Ishikawa (cell line): ENCODE measurements around the gene SDK1.

Experiments used
- CREB1 ChIP-seq: IDR thresholded peaks from 2 replicates; pipeline ENCODE4 v1.6.1; 2012; ENCODE audit warnings: low read depth
- EP300 ChIP-seq: IDR thresholded peaks from 2 replicates; pipeline ENCODE4 v1.6.1; 2012; ENCODE audit warnings: borderline replicate concordance
- FOXM1 ChIP-seq: IDR thresholded peaks from 2 replicates; pipeline ENCODE4 v1.6.1; 2012; ENCODE audit warnings: low read depth, borderline replicate concordance
- NFIC ChIP-seq: IDR thresholded peaks from 2 replicates; pipeline ENCODE4 v1.6.1; 2012
- REST ChIP-seq: IDR thresholded peaks from 2 replicates; pipeline ENCODE4 v1.6.1; 2012; ENCODE audit warnings: low read depth, mild to moderate bottlenecking
- TEAD4 ChIP-seq: IDR thresholded peaks from 2 replicates; pipeline ENCODE4 v1.6.1; 2012

DNA sequence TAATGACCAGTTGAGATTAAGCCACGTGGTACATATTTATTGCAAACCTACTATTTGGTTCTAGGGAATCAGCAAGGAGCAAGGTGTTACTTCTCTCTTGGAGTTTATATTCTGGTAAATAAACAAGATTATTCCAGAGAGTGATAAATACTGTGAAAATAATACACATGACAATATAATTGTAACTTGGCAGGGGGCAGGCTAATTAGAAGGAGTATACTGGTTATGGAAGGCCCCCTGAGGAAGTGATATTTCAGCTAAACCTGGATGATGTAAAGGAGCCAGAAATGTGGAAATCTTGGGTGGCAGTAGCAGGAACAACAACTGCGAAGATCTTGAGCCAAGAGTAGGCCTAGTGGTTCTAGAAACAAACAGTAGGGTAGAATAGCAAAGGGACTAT, 111.8 kb downstream of the SDK1 start:
- TF ChIP-seq NFIC (no peak), EP300 (no peak), REST (no peak), TEAD4 (no peak), FOXM1 (no peak), CREB1 (no peak)
